ENCODE data around the gene CNTROB.

Gene CNTROB

DNA sequence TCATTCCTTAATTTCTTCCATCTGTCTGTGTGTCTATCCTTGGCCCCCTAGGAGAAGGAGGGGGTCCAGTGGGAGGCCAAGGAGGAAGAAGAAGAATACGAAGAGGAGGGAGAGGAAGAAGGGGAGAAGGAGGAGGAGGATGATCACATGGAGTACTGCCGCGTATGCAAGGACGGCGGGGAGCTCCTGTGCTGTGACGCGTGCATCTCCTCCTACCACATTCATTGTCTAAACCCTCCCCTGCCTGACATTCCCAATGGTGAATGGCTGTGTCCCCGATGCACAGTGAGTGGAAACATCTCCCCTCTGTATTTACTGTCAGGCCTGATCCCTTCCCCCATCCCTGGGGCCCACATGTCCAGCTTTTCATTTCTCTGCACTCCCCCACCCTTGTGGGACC is 37.1 kb upstream of the CNTROB start:
- TF ChIP-seq TAF1 (IDR thresholded peaks at IDR 0.05; ENCODE audit: borderline replicate concordance, insufficient read depth, low read length): no peak
- TF ChIP-seq POLR2AphosphoS5 (IDR thresholded peaks at IDR 0.05; ENCODE audit: low read depth, low read length): no peak
- TF ChIP-seq, protein P1, sequence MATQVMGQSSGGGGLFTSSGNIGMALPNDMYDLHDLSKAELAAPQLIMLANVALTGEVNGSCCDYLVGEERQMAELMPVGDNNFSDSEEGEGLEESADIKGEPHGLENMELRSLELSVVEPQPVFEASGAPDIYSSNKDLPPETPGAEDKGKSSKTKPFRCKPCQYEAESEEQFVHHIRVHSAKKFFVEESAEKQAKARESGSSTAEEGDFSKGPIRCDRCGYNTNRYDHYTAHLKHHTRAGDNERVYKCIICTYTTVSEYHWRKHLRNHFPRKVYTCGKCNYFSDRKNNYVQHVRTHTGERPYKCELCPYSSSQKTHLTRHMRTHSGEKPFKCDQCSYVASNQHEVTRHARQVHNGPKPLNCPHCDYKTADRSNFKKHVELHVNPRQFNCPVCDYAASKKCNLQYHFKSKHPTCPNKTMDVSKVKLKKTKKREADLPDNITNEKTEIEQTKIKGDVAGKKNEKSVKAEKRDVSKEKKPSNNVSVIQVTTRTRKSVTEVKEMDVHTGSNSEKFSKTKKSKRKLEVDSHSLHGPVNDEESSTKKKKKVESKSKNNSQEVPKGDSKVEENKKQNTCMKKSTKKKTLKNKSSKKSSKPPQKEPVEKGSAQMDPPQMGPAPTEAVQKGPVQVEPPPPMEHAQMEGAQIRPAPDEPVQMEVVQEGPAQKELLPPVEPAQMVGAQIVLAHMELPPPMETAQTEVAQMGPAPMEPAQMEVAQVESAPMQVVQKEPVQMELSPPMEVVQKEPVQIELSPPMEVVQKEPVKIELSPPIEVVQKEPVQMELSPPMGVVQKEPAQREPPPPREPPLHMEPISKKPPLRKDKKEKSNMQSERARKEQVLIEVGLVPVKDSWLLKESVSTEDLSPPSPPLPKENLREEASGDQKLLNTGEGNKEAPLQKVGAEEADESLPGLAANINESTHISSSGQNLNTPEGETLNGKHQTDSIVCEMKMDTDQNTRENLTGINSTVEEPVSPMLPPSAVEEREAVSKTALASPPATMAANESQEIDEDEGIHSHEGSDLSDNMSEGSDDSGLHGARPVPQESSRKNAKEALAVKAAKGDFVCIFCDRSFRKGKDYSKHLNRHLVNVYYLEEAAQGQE (IDR thresholded peaks at IDR 0.05; ENCODE audit: insufficient read depth in 1 of 2, low read depth in 2 of 2, low read length in 2 of 2): no peak
- no peak for TF ChIP-seq SIN3A (IDR thresholded peaks at IDR 0.05; ENCODE audit: borderline replicate concordance, insufficient read depth, low read length)
- TF ChIP-seq FOXP2 (optimal IDR thresholded peaks at IDR 0.05; ENCODE audit: borderline replicate concordance, extremely low read depth, extremely low read length, insufficient read depth): no peak

DNA sequence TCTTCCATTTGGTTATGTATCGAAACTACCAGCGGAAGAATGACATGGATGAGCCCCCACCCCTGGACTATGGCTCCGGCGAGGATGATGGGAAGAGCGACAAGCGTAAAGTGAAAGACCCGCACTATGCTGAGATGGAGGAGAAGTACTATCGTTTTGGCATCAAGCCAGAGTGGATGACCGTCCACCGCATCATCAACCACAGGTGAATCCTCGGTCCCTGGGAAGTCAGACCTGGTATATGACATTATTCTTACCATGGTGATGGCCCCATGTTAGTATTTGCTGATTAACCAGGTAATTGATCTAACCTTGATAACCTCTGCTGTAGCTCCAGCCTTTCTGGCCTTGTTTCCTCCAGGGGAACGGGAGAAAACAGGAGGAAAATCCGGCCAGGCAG is 34.9 kb upstream of the CNTROB start:
- TF ChIP-seq, protein P1 (IDR thresholded peaks at IDR 0.05; ENCODE audit: insufficient read depth in 1 of 2, low read depth in 2 of 2, low read length in 2 of 2): no peak
- TF ChIP-seq TAF1 (IDR thresholded peaks at IDR 0.05; ENCODE audit: borderline replicate concordance, insufficient read depth, low read length) (no peak), SIN3A (IDR thresholded peaks at IDR 0.05; ENCODE audit: borderline replicate concordance, insufficient read depth, low read length) (no peak), FOXP2 (optimal IDR thresholded peaks at IDR 0.05; ENCODE audit: borderline replicate concordance, extremely low read depth, extremely low read length, insufficient read depth) (no peak), POLR2AphosphoS5 (IDR thresholded peaks at IDR 0.05; ENCODE audit: low read depth, low read length) (no peak)

DNA sequence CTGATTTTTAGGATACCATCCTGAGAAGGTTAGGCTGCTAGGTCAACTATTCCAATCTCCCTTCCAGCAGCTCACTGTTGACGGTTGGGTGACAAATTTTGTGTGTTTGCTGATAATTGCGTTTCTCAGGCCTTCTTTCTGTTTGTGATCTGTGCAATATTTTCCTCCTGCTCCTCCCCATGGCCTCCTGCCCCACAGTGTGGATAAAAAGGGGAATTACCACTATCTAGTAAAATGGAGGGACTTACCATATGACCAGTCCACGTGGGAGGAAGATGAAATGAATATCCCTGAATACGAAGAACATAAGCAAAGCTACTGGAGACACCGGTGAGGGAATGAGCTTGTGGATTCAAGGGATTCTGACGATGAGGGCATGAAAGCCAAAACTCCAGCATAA is 34.2 kb upstream of the CNTROB start:
- TF ChIP-seq FOXP2 (optimal IDR thresholded peaks at IDR 0.05; ENCODE audit: borderline replicate concordance, extremely low read depth, extremely low read length, insufficient read depth): no peak
- TF ChIP-seq SIN3A (IDR thresholded peaks at IDR 0.05; ENCODE audit: borderline replicate concordance, insufficient read depth, low read length): no peak
- TF ChIP-seq, protein P1 (IDR thresholded peaks at IDR 0.05; ENCODE audit: insufficient read depth in 1 of 2, low read depth in 2 of 2, low read length in 2 of 2): no peak
- TF ChIP-seq POLR2AphosphoS5 (IDR thresholded peaks at IDR 0.05; ENCODE audit: low read depth, low read length): no peak
- no peak for TF ChIP-seq TAF1 (IDR thresholded peaks at IDR 0.05; ENCODE audit: borderline replicate concordance, insufficient read depth, low read length)

DNA sequence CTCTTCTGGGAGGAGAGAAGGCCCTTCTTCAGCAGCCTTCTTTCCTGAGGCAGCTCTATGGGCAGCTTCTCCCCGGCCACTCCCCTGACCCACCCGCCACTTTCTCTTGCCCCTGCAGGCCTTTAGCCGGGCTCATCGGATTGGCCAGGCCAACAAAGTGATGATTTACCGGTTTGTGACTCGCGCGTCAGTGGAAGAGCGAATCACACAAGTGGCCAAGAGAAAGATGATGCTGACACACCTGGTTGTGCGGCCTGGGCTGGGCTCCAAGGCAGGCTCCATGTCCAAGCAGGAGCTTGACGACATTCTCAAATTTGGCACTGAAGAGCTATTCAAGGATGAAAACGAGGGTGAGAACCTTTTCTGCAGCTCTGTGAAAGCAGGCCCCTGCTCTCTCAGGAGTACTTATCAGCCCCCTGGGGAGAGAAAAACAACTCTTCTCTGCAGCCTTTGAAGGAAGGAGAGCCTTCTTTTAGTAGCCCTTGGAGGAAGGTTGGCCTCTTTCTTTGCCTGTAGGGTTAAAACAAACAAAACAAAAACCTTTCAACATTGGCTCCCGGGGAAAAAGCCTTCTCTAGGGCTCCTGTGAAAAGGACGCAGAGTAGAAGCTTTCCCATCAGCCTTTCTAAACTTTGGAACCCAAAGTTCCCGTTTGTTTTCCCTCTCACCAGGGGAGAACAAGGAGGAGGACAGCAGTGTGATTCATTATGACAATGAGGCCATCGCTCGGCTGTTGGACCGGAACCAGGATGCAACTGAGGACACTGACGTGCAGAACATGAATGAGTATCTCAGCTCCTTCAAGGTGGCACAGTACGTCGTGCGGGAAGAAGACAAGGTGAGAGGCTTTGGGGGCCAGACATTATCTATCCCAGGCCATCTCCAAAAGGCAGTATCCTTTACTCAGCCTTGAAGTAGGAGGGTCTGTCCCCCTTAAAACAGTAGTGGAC is 28.6 kb upstream of the CNTROB start:
- TF ChIP-seq SIN3A (IDR thresholded peaks at IDR 0.05; ENCODE audit: borderline replicate concordance, insufficient read depth, low read length) (no peak), FOXP2 (optimal IDR thresholded peaks at IDR 0.05; ENCODE audit: borderline replicate concordance, extremely low read depth, extremely low read length, insufficient read depth) (no peak), TAF1 (IDR thresholded peaks at IDR 0.05; ENCODE audit: borderline replicate concordance, insufficient read depth, low read length) (no peak)
- TF ChIP-seq, protein P1 (IDR thresholded peaks at IDR 0.05; ENCODE audit: insufficient read depth in 1 of 2, low read depth in 2 of 2, low read length in 2 of 2): no peak

All from PFSK-1 (cell line).